Measurements from ENCODE around the gene NPR2. TPM values are rescaled to one million over a fixed set of nuclear protein-coding genes. Genes with fewer than 3 reads are reported as not detected.

NPR2 gene
- polyA plus RNA-seq, 1 of the 3 experiments (the other 2 are of a cell fraction), result 13.5 TPM

- no peak for TF ChIP-seq JUND (IDR thresholded peaks at IDR 0.05)
- no peak for TF ChIP-seq MAX (IDR thresholded peaks at IDR 0.05; ENCODE audit: low read depth)
- TF ChIP-seq NFIC (IDR thresholded peaks at IDR 0.05; ENCODE audit: borderline replicate concordance), result no peak
- TF ChIP-seq TAF1 (IDR thresholded peaks at IDR 0.05; ENCODE audit: borderline replicate concordance, low read depth, low read length), result no peak
- TF ChIP-seq, protein P1, sequence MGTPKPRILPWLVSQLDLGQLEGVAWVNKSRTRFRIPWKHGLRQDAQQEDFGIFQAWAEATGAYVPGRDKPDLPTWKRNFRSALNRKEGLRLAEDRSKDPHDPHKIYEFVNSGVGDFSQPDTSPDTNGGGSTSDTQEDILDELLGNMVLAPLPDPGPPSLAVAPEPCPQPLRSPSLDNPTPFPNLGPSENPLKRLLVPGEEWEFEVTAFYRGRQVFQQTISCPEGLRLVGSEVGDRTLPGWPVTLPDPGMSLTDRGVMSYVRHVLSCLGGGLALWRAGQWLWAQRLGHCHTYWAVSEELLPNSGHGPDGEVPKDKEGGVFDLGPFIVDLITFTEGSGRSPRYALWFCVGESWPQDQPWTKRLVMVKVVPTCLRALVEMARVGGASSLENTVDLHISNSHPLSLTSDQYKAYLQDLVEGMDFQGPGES (IDR thresholded peaks at IDR 0.05; ENCODE audit: low read depth, low read length), result no peak
- TF ChIP-seq EP300 (IDR thresholded peaks at IDR 0.05; ENCODE audit: borderline replicate concordance in 1 of 2, low read depth in 1 of 2, low read length in 1 of 2), result no peak
- no peak overlapping the region for H3K4me3 ChIP-seq (ENCODE audit: low read depth in 2 of 2, low read length in 1 of 2)
- H3K27ac ChIP-seq (ENCODE audit: low read depth in 2 of 2, low read length in 1 of 2), result no peak overlapping the region
- no peak overlapping the region for H2AFZ ChIP-seq (ENCODE audit: low read depth)
- H3K9ac ChIP-seq, result no peak overlapping the region
- H3K4me1 ChIP-seq (ENCODE audit: control insufficient read depth in 1 of 2, insufficient read depth in 2 of 2, low read depth in 1 of 2, low read length in 1 of 2), result peaks cover 0 to 9% of the 10 kb centered on the region in 2 experiments; a peak in 2 of 4 replicates
- ChIA-PET CTCF (interaction anchor here (1.1 to 2.2 kb wide), 5 partner anchors 9 to 81 kb away, joined by 3 to 13 read pairs (median 3); partner anchors contain the start of gene SPAG8), POLR2A (no interaction called here)
- H4K20me1 ChIP-seq (ENCODE audit: insufficient read depth), result no peaks in the 10 kb centered on the region
- H3K27me3 ChIP-seq (ENCODE audit: insufficient read depth), result no peaks in the 10 kb centered on the region
- 89% methylated on average over 13 of the region's 13 CpGs for WGBS (ENCODE audit: low lambda C conversion rate)
- H3K9me2 ChIP-seq, result no peaks in the 10 kb centered on the region
- no peaks in the 10 kb centered on the region for H3K9me3 ChIP-seq
- no peak for DNase-seq
- H3K79me2 ChIP-seq (ENCODE audit: insufficient read depth), result no peaks in the 10 kb centered on the region
- H3F3A ChIP-seq (replicated peaks; ENCODE audit: insufficient read depth), result peaks cover 13% of the 10 kb centered on the region
- H3K36me3 ChIP-seq (replicated peaks in 1 of 2; ENCODE audit: control insufficient read depth in 1 of 2, insufficient read depth in 2 of 2, low read length in 1 of 2), result peaks cover 0 to 29% of the 10 kb centered on the region in 2 experiments
- H3K4me2 ChIP-seq, result no peak overlapping the region
Observed at GRCh38 chr9:35801328-35802128, 10.1 kb downstream of the NPR2 start.

DNA sequence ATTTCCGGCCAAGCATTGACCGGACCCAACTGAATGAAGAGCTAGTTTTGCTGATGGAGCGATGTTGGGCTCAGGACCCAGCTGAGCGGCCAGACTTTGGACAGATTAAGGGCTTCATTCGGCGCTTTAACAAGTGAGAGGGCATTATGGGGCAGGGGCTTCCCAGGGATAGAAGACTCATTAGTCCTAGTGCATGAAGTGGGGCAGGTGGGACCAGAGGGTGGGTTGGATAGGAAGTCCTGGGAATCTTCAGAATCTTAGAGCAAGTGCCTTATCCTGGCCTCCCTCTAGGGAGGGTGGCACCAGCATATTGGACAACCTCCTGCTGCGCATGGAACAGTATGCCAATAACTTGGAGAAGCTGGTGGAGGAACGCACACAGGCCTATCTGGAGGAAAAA lies 14.7 kb downstream of the NPR2 start:
- Histone ChIP-seq H3K9ac (no peak overlapping the region), H3K27ac (ENCODE audit: low read depth in 2 of 2, low read length in 1 of 2) (no peak overlapping the region), H3K79me2 (ENCODE audit: insufficient read depth) (no peaks in the 10 kb centered on the region), H3K4me1 (ENCODE audit: control insufficient read depth in 1 of 2, insufficient read depth in 2 of 2, low read depth in 1 of 2, low read length in 1 of 2) (no peaks in the 10 kb centered on the region; a peak in 1 of 4 replicates), H3K4me3 (ENCODE audit: low read depth in 2 of 2, low read length in 1 of 2) (no peak overlapping the region), H3K9me2 (no peaks in the 10 kb centered on the region), H2AFZ (ENCODE audit: low read depth) (no peak overlapping the region), H3K36me3 (replicated peaks in 1 of 2; ENCODE audit: control insufficient read depth in 1 of 2, insufficient read depth in 2 of 2, low read length in 1 of 2) (peaks cover 0 to 47% of the 10 kb centered on the region in 2 experiments), H3K4me2 (no peak overlapping the region), H4K20me1 (ENCODE audit: insufficient read depth) (no peaks in the 10 kb centered on the region), H3K9me3 (no peaks in the 10 kb centered on the region), H3K27me3 (ENCODE audit: insufficient read depth) (no peaks in the 10 kb centered on the region), H3F3A (replicated peaks; ENCODE audit: insufficient read depth) (peaks cover 3% of the 10 kb centered on the region)
- TF ChIP-seq USF1 (IDR thresholded peaks at IDR 0.05; ENCODE audit: borderline replicate concordance, low read depth), result no peak
- TF ChIP-seq, protein P2, sequence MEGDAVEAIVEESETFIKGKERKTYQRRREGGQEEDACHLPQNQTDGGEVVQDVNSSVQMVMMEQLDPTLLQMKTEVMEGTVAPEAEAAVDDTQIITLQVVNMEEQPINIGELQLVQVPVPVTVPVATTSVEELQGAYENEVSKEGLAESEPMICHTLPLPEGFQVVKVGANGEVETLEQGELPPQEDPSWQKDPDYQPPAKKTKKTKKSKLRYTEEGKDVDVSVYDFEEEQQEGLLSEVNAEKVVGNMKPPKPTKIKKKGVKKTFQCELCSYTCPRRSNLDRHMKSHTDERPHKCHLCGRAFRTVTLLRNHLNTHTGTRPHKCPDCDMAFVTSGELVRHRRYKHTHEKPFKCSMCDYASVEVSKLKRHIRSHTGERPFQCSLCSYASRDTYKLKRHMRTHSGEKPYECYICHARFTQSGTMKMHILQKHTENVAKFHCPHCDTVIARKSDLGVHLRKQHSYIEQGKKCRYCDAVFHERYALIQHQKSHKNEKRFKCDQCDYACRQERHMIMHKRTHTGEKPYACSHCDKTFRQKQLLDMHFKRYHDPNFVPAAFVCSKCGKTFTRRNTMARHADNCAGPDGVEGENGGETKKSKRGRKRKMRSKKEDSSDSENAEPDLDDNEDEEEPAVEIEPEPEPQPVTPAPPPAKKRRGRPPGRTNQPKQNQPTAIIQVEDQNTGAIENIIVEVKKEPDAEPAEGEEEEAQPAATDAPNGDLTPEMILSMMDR (IDR thresholded peaks at IDR 0.05), result no peak
- TF ChIP-seq FOXM1 (IDR thresholded peaks at IDR 0.05; ENCODE audit: low read depth), result no peak
- TF ChIP-seq POLR2AphosphoS5 (IDR thresholded peaks at IDR 0.05; ENCODE audit: low read depth, low read length), result no peak
- no peak for TF ChIP-seq GATA2 (CRISPR knock-in tag; IDR thresholded peaks at IDR 0.05)
- no peak for TF ChIP-seq EZH2phosphoT487 (IDR thresholded peaks at IDR 0.05; ENCODE audit: borderline replicate concordance, low read depth)
- TF ChIP-seq TCF12 (IDR thresholded peaks at IDR 0.05), result no peak
- no peak for TF ChIP-seq RCOR1 (IDR thresholded peaks at IDR 0.05; ENCODE audit: low read length)
- TF ChIP-seq, protein P1 (IDR thresholded peaks at IDR 0.05; ENCODE audit: low read depth, low read length), result no peak
- no peak for TF ChIP-seq FOXJ3 (CRISPR knock-in tag; IDR thresholded peaks at IDR 0.05)
- no peak for TF ChIP-seq SIN3A (IDR thresholded peaks at IDR 0.05; ENCODE audit: borderline replicate concordance, low read depth, low read length)
- no peak for TF ChIP-seq TEAD4 (IDR thresholded peaks at IDR 0.05; ENCODE audit: borderline replicate concordance, insufficient read depth)
- WGBS (ENCODE audit: low lambda C conversion rate), result 96% methylated on average over 7 of the region's 8 CpGs
- no peak for DNase-seq
- CTCF ChIA-PET, result interaction anchor here (0.6 to 3.1 kb wide), 5 partner anchors 8 to 76 kb away, joined by 3 to 15 read pairs (median 7); no protein-coding TSS in a partner anchor
- POLR2A ChIA-PET, result no interaction called here

All from SK-N-SH (cell line).